Activated CD4-positive, CD25-positive, alpha-beta regulatory T cell (primary cell): ENCODE data around the gene SNF8.
"Not testable (repeated sequence)": the region's sequence is repeated elsewhere in the genome, so short reads cannot be mapped to it uniquely, and the experiment has no call there.

Experiments used
- DNase-seq, 4 experiments: peaks; one replicate each; lab custom pipeline; 2025; lab: John Stamatoyannopoulos, UW

Gene SNF8, protein sequence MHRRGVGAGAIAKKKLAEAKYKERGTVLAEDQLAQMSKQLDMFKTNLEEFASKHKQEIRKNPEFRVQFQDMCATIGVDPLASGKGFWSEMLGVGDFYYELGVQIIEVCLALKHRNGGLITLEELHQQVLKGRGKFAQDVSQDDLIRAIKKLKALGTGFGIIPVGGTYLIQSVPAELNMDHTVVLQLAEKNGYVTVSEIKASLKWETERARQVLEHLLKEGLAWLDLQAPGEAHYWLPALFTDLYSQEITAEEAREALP

GRCh38 chr17:48944515-48945260 is at the start of gene SNF8:
Gene SNF8 (minus strand): TSS chr17:48944842. CDS start chr17:48944734, 108 bp downstream.
- peak; percentile 77 to 90 (median 86) for DNase-seq

DNA sequence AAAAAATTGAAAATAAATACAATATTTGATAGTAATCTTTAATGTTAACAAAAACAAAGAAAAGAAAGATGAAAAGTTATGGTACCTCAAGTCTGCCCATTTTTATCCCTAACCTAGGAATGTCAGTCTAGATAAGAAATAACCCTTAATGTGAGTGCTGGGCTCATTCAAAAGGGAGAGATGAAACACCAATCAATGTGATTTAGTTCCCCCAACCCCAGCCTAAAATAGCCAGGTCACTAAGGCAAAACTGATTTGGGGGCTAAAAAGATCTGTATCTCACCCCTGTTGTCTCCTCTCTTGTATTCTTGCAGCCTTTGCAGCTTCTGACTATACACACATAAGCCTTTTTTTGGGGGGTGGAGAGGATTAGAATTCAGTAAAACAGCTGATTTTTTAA is 49.3 kb upstream of the SNF8 start:
- no peak for DNase-seq

DNA sequence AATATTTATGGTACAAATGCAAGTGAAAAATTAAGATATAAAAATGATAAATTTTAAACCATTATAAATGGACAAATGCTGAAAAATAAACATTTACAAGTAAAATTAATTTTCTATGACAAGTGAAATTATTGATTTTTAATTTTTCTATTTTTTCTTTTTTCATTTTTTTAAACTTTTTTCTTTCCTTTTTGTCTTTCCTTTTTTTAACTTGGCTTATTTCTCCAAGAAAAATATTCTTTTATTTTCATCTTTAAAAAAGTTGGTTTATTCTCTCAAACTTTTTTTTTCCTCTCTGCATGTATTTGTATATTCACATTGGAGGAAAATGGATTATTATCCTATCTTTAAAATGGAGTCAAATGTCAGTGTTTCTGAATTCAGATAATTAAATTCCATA is 48.7 kb upstream of the SNF8 start:
- no peak for DNase-seq

GRCh38 chr17:48992444-48992843 is 47.8 kb upstream of the SNF8 start:
- no peak for DNase-seq

DNA sequence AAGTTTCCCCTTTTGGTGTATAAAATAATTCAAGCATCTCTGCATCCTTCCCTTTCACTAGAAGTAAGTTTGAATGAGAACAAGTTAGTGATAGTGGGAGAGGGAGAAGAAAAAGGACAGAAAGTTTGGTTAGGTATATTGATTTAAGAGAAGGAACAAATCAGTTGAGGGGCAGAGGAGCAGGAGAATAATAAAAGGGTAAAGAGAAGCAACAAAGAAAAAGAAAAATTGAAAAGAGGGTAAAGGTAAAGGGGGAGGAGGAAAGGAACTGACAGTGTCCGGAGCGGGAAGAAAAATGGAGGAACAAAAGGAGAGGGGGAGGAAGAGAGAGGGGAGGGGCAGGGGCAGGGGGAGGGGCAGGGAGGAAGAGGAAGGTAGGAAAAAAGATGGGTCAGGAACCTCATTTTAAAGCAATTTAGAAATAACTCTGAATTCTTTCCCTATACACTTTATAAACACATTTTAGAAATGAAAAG is 46.3 kb upstream of the SNF8 start:
- DNase-seq = no peak

- DNase-seq = no peak
These were observed 44.5 kb upstream of the SNF8 start for GRCh38 chr17:48989100-48989499.

- no peak for DNase-seq
These were observed 41.0 kb upstream of the SNF8 start for GRCh38 chr17:48985436-48986245.

GRCh38 chr17:48981927-48982539 is 37.4 kb upstream of the SNF8 start:
- DNase-seq = no peak

DNA sequence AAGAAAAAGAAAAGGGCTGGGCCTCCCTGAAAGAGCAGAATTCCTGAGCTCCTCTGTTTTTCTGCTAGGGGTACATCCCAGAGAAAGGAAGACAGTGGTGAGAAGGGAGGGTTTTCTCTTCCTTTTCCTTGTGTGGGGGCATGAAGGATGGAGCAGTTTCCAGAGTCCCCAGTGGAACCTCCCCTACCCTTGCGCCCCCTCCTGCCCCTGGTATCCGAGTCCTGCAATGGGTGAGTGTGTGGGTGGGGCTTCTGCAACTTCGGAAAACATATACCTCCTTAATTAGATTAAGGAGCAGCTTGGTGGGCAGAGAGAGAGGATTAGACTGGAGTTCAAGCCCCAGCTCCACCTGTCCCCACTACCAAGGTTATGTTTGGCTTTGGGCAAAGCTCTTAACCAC is 29.2 kb upstream of the SNF8 start:
- no peak for DNase-seq

GRCh38 chr17:48972749-48973097 is 28.1 kb upstream of the SNF8 start:
- no peak for DNase-seq

DNA sequence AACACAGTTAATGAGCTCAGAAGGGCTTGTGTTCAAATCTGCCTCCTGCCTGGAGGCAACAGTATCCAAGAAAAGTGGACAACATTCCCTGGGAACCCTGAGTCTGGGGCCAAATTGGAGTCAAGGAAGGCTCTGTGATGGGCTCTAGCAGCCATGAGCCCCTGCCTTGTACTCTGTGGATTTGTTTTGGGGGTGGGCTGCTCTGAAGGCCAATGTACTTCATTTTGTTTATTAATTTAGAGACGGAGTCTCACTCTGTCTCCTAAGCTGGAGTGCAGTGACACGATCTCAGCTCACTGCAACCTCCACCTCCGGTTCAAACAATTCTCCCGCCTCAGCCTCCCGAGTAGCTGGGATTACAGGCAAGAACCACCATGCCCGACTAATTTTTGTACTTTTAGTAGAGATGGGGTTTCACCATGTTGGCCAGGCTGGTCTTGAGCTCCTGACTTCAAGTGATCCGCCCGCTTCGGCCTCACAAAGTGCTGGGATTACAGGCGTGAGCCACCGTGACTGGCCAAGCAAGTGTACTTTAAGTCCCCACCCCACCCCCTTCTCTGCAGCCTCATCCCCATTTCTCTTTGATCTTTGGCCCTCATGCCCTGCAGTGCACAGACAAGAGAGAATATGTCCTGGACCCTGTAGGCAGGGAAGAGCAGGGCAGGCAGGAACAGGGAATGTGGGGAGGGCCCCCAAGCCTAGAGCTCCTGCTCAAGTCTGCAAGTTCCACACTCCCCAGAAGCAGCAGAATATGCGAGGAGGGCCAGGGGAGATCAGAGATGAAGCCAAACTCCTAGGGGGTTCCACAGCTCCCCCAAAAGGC is 26.4 kb upstream of the SNF8 start:
- no peak for DNase-seq

- DNase-seq = no peak
These were observed 25.6 kb upstream of the SNF8 start for GRCh38 chr17:48970224-48970623.

DNA sequence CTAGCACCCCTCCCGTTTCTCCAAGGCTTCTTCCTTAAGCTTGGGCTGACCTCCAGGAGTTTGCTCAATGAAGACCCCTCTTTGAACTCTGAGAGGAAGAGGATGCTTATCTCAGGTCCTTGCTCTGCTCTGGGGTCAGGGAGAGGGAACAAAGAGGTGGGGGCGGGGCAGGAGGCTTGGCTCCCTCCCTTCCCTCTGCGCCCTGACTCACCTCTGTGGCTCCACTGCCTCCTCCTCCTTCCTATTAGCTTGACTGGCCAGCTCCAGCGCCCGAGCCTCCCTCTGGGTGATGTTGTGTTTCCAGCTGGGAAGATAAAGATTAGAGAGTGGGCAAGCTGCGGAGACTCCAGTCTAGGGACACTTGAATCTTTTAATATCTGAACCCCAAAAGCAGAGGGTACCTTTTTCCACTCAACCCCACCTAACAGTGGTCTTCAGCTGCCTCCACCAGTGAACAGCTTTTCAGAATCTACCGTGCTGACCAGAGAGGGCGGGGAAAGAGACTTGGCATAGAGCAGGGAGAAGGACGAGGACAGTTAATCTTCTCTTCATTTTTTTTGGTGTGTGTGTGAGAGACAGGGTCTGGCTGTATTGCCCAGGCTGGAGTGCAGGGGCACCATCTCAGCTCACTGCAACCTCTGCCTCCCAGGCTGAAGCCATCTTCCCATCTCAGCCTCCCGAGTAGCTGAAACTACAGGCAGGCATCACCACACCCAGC is 17.0 kb upstream of the SNF8 start:
- no peak for DNase-seq

- DNase-seq = no peak
These were observed 16.3 kb upstream of the SNF8 start for GRCh38 chr17:48960834-48961515.

DNA sequence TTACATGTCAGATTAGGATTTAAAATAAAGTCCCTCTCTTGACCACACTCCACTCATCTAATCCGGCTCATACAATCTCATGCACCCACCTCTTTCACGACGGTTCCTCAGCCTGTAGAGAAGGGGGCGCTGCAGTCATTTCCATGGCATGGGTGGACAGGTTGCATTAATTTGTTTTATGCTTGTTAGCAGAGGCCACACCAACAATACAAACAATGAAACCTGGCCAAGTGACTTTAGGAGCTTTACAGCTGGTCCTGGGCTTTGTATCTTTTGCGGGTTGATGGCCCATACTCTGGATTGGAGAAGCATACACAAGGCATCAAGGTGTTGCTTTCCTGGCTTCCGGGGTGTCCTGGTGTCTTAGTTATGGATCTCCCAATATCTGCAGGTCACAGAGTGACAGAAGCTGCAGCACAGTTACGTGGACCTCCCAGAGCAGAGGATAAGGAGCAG is 9.7 kb upstream of the SNF8 start:
- no peak for DNase-seq

GRCh38 chr17:48952904-48953303 is 8.3 kb upstream of the SNF8 start:
- DNase-seq = no peak

DNA sequence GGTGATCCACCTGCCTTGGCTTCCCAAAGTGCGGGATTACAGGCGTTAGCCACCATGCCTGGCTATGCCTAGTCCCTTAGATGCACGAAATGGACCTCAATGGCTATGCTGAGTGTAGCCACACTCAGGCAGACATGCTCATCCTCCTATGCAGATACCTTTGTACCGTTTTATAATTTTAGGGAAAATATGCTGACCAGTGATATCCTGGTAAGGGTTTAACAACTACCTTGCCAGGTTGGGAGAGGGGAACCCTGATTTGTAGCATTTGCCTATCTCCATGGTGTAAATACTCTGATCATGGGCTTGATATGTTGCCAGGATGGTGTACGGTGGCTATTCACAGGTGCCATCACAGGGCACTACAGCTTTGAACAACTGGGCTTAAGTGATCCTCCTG is 6.9 kb upstream of the SNF8 start:
- no peak for DNase-seq

GRCh38 chr17:48945261-48945651 is 614 bp upstream of the SNF8 start:
- DNase-seq = not testable (repeated sequence)

GRCh38 chr17:48933035-48933434 is 11.6 kb downstream of the SNF8 start:
- DNase-seq = no peak

DNA sequence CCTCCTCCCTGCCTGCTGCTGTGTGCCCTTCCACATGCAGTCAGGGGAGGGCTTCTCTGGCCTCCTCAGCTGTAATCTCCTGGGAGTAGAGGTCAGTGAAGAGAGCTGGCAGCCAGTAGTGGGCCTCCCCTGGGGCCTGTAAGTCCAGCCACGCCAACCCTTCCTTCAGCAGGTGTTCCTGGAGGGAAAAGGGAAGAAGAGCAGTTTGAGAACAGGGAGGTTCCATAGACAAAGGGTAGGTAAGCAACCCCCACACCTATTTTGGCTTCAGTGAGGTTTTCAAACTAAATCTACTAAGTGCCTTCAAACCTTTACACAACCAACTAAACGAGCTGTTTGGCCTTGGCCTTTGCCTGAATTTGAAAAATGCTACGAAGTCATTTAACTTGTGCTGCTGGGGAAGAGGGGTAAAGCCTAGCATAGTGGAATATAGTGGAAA is 14.2 kb downstream of the SNF8 start:
- no peak for DNase-seq
